ENCODE measurements around the gene AGXT.

The AGXT gene

GRCh38 chr2:240869956-240870875 lies 1.6 kb downstream of the AGXT start:
- no peak for DNase-seq

GRCh38 chr2:240871071-240871958 lies 2.7 kb downstream of the AGXT start:
- DNase-seq = no peak

GRCh38 chr2:240872317-240873097 lies 3.9 kb downstream of the AGXT start:
- no peak for DNase-seq

- no peak for DNase-seq
Observed at GRCh38 chr2:240873098-240873788, 4.6 kb downstream of the AGXT start.

- no peak for DNase-seq
Observed at GRCh38 chr2:240873805-240874714, 5.4 kb downstream of the AGXT start.

- DNase-seq = no peak
Observed at GRCh38 chr2:240874715-240875227, 6.1 kb downstream of the AGXT start.

- no peak for DNase-seq
Observed at GRCh38 chr2:240875228-240876034, 6.8 kb downstream of the AGXT start.

GRCh38 chr2:240876035-240876474 lies 7.4 kb downstream of the AGXT start:
- DNase-seq = no peak

GRCh38 chr2:240876475-240877251 lies 8.0 kb downstream of the AGXT start:
- no peak for DNase-seq

- DNase-seq = no peak
Observed at GRCh38 chr2:240877460-240878340, 9.1 kb downstream of the AGXT start.

GRCh38 chr2:240878341-240878936 lies 9.8 kb downstream of the AGXT start:
- no peak for DNase-seq

GRCh38 chr2:240879105-240879504 lies 10.5 kb downstream of the AGXT start:
- DNase-seq = no peak

- DNase-seq = no peak
Observed at GRCh38 chr2:240881913-240882312, 13.3 kb downstream of the AGXT start.

GRCh38 chr2:240884221-240884620 lies 15.6 kb downstream of the AGXT start:
- no peak for DNase-seq

- no peak for DNase-seq
Observed at GRCh38 chr2:240884745-240885144, 16.1 kb downstream of the AGXT start.

GRCh38 chr2:240885566-240885965 lies 16.9 kb downstream of the AGXT start:
- no peak for DNase-seq

GRCh38 chr2:240886023-240886565 lies 17.5 kb downstream of the AGXT start:
- no peak for DNase-seq

All from C1 segment of cervical spinal cord (tissue), 14 donors.